Cerebellar nuclear complex (tissue), 1 donor: ENCODE results near the gene OR6K2.

Source experiments
- DNase-seq, 2 experiments: peaks; one replicate each; lab custom pipeline; 2025; lab: John Stamatoyannopoulos, UW

The OR6K2 gene

GRCh38 chr1:158685085-158685484 lies 15.4 kb downstream of the OR6K2 start:
- no peak for DNase-seq

- DNase-seq = no peak
Measured at GRCh38 chr1:158681606-158682005, 18.8 kb downstream of the OR6K2 start.

- no peak for DNase-seq
Measured at GRCh38 chr1:158679289-158679688, 21.2 kb downstream of the OR6K2 start.

GRCh38 chr1:158675563-158676323 lies 24.7 kb downstream of the OR6K2 start:
- DNase-seq = no peak

- DNase-seq = no peak
Measured at GRCh38 chr1:158674302-158674701, 26.1 kb downstream of the OR6K2 start.

GRCh38 chr1:158666037-158666436 lies 34.4 kb downstream of the OR6K2 start:
- DNase-seq = no peak

GRCh38 chr1:158654571-158654970 lies 45.9 kb downstream of the OR6K2 start:
- no peak for DNase-seq

- no peak for DNase-seq
Measured at GRCh38 chr1:158654086-158654485, 46.4 kb downstream of the OR6K2 start.

- DNase-seq = no peak
Measured at GRCh38 chr1:158652721-158653334, 47.6 kb downstream of the OR6K2 start.
